Loucy (cell line): ENCODE measurements around the gene AIG1.

ENCODE experiments used
- CTCF ChIP-seq: fragments of 200-600 bp; sonication (generic); conservative IDR thresholded peaks from 2 replicates; pipeline ENCODE4 v1.5.1; 2014; ENCODE audit warnings: mild to moderate bottlenecking, antibody characterized with exemption, low read length
- EZH2phosphoT487 ChIP-seq: fragments of 200-600 bp; IDR thresholded peaks from 2 replicates; pipeline ENCODE4 v1.6.1; 2018; ENCODE audit warnings: antibody characterized with exemption, mild to moderate bottlenecking, moderate library complexity, borderline replicate concordance

- TF ChIP-seq CTCF: no peak
- no peak for TF ChIP-seq EZH2phosphoT487
Observed at GRCh38 chr6:143179096-143179495, 118.4 kb downstream of the AIG1 start.
